ENCODE measurements around the gene TUSC1. TPM values are rescaled to one million over a fixed set of nuclear protein-coding genes. Genes with fewer than 3 reads are reported as not detected.

Gene TUSC1
- total and polyA plus RNA-seq, 2 donors (not counting 3 experiments of a cell fraction or from before 2014, with no cell fraction given): 9.5 to 12.1 TPM

DNA sequence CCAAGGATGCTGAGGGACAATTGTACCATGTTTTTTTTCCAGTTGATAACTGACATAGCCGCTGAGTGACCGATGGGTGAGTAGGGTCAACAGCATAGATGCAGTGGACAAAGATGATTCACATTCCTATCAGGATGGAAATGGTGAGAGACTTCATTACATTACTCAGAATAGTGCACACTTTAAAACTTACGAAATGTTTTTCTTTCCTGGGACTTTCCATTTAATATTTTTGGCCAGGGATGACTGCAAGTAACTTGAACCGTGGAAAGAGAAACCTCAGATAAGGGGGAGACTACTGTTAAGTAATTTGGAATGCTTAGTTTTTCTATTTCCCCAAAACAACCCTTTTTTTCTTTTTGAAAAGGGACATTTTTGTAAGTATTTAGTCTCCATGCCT lies 3.0 kb upstream of the TUSC1 start:
- no peaks in the 10 kb centered on the region for H3K36me3 ChIP-seq (ENCODE audit: control insufficient read depth in 2 of 2, extremely low read depth in 1 of 2, insufficient read depth in 2 of 2, low read length in 2 of 2)
- FAIRE-seq: peak; percentile 54
- no peaks in the 10 kb centered on the region for H3K79me2 ChIP-seq (ENCODE audit: control insufficient read depth, insufficient read depth, low read length)
- H3K4me2 ChIP-seq (ENCODE audit: insufficient read depth, low read length): no peak overlapping the region
- no peaks in the 10 kb centered on the region for H3K9me1 ChIP-seq (replicated peaks; ENCODE audit: control insufficient read depth, extremely low read depth, insufficient read depth, low read length)
- intact Hi-C loops (cut with micrococcal nuclease): no loop called here
- peaks cover 17% of the 10 kb centered on the region for H3K4me1 ChIP-seq (ENCODE audit: control insufficient read depth, extremely low read depth, insufficient read depth, low read length)
- H3K27me3 ChIP-seq (ENCODE audit: control insufficient read depth in 2 of 2, insufficient read depth in 2 of 2, low read length in 2 of 2): no peaks in the 10 kb centered on the region
- no peaks in the 10 kb centered on the region for H4K20me1 ChIP-seq (replicated peaks; ENCODE audit: control insufficient read depth, extremely low read depth, insufficient read depth, low read length)
- no peak overlapping the region for H2AFZ ChIP-seq (ENCODE audit: low read depth, low read length)
- no peak for TF ChIP-seq POLR2A (IDR thresholded peaks at IDR 0.05; ENCODE audit: low read depth, low read length)
- TF ChIP-seq POLR2AphosphoS5 (IDR thresholded peaks at IDR 0.05; ENCODE audit: insufficient read depth, low read depth, low read length): no peak
- TF ChIP-seq FOS (IDR thresholded peaks at IDR 0.05; ENCODE audit: borderline replicate concordance, insufficient read depth, low read length): no peak
- TF ChIP-seq, protein P1, sequence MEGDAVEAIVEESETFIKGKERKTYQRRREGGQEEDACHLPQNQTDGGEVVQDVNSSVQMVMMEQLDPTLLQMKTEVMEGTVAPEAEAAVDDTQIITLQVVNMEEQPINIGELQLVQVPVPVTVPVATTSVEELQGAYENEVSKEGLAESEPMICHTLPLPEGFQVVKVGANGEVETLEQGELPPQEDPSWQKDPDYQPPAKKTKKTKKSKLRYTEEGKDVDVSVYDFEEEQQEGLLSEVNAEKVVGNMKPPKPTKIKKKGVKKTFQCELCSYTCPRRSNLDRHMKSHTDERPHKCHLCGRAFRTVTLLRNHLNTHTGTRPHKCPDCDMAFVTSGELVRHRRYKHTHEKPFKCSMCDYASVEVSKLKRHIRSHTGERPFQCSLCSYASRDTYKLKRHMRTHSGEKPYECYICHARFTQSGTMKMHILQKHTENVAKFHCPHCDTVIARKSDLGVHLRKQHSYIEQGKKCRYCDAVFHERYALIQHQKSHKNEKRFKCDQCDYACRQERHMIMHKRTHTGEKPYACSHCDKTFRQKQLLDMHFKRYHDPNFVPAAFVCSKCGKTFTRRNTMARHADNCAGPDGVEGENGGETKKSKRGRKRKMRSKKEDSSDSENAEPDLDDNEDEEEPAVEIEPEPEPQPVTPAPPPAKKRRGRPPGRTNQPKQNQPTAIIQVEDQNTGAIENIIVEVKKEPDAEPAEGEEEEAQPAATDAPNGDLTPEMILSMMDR (IDR thresholded peaks at IDR 0.05; ENCODE audit: extremely low read depth in 1 of 2, insufficient read depth in 1 of 2, low read depth in 1 of 2, low read length in 2 of 2): no peak
- no peak for TF ChIP-seq MYC (IDR thresholded peaks at IDR 0.05; ENCODE audit: low read depth, low read length)
- no peak for TF ChIP-seq JUN (IDR thresholded peaks at IDR 0.05; ENCODE audit: borderline replicate concordance, insufficient read depth, insufficient read length, low read depth)
- TF ChIP-seq, protein P2, sequence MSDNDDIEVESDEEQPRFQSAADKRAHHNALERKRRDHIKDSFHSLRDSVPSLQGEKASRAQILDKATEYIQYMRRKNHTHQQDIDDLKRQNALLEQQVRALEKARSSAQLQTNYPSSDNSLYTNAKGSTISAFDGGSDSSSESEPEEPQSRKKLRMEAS (IDR thresholded peaks at IDR 0.05; ENCODE audit: insufficient read depth, insufficient read length): no peak
- TF ChIP-seq EZH2 (IDR thresholded peaks at IDR 0.05; ENCODE audit: borderline replicate concordance, low read depth, low read length, severe bottlenecking): no peak
- dilution Hi-C loops (cut with MboI; ENCODE audit: extremely low pct_ligation_motif_present, low sequenced_read_pairs): no loop called here
- H3K9me3 ChIP-seq (replicated peaks; ENCODE audit: control insufficient read depth, insufficient read depth, low read length): no peaks in the 10 kb centered on the region
- CTCF ChIA-PET: no interaction called here
- no peak overlapping the region for H3K9ac ChIP-seq (replicated peaks; ENCODE audit: extremely low read depth, insufficient read depth, low read length)
- POLR2A ChIA-PET: no interaction called here
- BruUV-seq (replicated peaks): no TSS peak
- H3K27ac ChIP-seq (ENCODE audit: insufficient read depth, low read depth, low read length): no peak overlapping the region
- H3K4me3 ChIP-seq (replicated peaks in 1 of 3; ENCODE audit: insufficient read depth in 1 of 3, low read depth in 1 of 3, low read length in 3 of 3): no peak overlapping the region
- DNase-seq (ENCODE audit: low read depth, low spot score): no peak

Data from endothelial cell of umbilical vein (primary cell).